ENCODE results near the gene COL5A1.

COL5A1 gene

DNA sequence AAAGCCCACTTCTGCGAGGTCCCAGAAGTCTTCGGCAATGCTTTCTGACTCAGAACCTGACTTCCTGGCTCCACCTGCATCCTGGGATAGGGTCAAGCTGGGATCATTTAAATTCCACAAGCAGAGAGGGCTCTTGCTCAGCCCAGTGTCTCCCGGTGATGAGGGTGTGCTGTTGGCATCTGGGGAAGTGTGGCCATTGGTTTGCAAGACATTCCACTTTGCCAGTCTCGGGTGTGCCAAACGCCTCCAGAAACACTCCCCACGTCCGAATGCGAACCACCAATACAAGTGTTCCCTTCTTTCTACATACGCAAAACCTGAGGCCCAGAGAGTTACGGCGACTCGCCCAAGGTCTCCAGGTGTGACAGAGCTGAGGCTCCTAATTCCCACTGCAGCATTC is 195.9 kb downstream of the COL5A1 start:
- H3K36me3 ChIP-seq (ENCODE audit: insufficient read depth, low read length) = peaks cover under 1% of the 10 kb centered on the region; the same call in 1 of the 2 replicates
- TF ChIP-seq POLR2AphosphoS5 (IDR thresholded peaks at IDR 0.05; ENCODE audit: borderline replicate concordance, low read depth, low read length) (no peak), EZH2 (IDR thresholded peaks at IDR 0.05) (no peak), FOXP2 (optimal IDR thresholded peaks at IDR 0.05; ENCODE audit: control extremely low read depth, extremely low read length, insufficient read depth) (no peak)

DNA sequence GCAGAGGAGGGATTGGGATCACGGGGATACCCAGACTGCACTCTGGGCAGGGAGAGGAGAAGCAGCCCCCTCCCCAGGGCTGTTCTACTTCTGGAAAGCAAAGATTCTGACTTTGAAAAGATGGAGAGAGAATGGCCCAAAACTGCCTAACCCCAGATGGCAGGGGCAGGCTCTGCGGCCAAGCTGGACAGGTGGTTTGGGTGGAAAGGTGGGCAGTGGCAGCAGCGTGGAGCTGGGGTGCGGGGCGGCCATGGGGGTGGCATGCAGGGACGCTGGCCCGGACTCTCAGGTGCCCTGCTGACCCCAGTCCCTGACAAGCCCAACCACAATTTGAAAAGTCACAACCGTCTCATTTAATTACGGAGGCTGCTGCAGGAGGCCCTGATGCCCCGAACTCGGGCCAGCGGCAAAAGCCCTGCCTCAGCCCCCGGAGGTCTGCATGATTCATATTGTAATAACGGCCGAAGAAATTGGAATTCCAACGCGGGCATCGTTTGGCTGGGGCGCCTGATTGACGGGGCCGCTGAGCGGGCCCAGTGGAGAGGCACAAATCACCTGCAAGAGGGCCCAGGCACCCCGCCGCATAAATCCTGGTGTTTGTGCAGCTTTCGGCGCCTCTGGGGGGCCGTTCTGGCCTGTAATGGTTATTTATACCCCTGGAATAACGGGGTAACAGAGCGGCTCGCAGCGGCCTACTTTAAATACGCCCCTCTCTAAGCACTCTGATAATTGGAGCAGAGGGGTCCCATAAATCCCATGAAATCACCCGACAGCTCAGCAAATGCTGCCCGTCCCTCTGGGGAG is 197.2 kb downstream of the COL5A1 start:
- peaks cover 3% of the 10 kb centered on the region; the same call in 1 of the 2 replicates for H3K36me3 ChIP-seq (ENCODE audit: insufficient read depth, low read length)

More for the DNA sequence above, 195.9 kb downstream of the COL5A1 start:
- no peaks in the 10 kb centered on the region for H3K9me3 ChIP-seq (ENCODE audit: low read depth, low read length)
- H3K27ac ChIP-seq = no peak overlapping the region
- H3K4me3 ChIP-seq = no peak overlapping the region
- no peak overlapping the region for H3K9ac ChIP-seq (ENCODE audit: insufficient read length)
- DNase-seq (ENCODE audit: low read depth, low spot score) = no peak

DNA sequence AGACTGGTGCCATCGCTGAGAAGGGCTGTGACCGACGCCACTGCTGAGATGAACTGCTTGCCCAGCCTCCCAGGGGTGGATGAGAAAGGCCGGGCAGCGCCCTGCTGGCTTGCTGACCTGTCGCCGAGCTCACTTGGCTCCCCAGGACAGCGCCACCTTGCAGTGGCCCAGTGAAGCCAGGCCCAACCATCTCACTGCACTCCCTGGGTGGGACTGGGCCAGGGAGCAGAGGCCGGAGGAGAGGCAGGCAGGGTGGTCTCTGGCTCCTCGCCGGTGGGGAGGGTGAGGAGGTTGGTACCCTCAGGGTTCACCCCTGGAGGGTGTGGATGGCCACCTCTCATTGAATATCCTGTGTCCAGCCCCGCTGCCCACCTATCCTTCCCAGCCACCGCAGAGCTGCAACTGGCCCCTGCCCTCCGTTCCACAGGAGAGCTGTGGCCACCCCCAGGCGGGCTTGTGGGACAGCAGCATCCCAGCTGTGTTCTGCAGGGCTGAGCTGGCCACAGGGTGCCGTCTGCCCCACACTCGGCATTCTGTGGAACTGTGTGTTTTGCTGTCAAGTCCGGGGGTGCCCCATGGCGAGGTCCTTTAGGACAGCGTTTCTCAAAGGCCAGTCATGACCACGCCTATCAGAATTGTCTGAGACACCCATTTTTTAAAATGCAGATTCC is 198.0 kb downstream of the COL5A1 start:
- Histone ChIP-seq H3K9me3 (ENCODE audit: low read depth, low read length) (no peaks in the 10 kb centered on the region), H3K4me3 (no peak overlapping the region), H3K9ac (ENCODE audit: insufficient read length) (no peak overlapping the region), H3K36me3 (ENCODE audit: insufficient read depth, low read length) (peaks cover 3% of the 10 kb centered on the region; the same call in 1 of the 2 replicates), H3K27ac (no peak overlapping the region)
- no peak for DNase-seq (ENCODE audit: low read depth, low spot score)
- TF ChIP-seq EZH2 (IDR thresholded peaks at IDR 0.05) = no peak
- no peak for TF ChIP-seq POLR2AphosphoS5 (IDR thresholded peaks at IDR 0.05; ENCODE audit: borderline replicate concordance, low read depth, low read length)

More for the DNA sequence above, 197.2 kb downstream of the COL5A1 start:
- Histone ChIP-seq H3K27ac (no peak overlapping the region), H3K9ac (ENCODE audit: insufficient read length) (no peak overlapping the region), H3K4me3 (no peak overlapping the region), H3K9me3 (ENCODE audit: low read depth, low read length) (no peaks in the 10 kb centered on the region)
- no peak for DNase-seq (ENCODE audit: low read depth, low spot score)
- TF ChIP-seq EZH2 (IDR thresholded peaks at IDR 0.05) = no peak
- TF ChIP-seq FOXP2 (optimal IDR thresholded peaks at IDR 0.05; ENCODE audit: control extremely low read depth, extremely low read length, insufficient read depth) = no peak

DNA sequence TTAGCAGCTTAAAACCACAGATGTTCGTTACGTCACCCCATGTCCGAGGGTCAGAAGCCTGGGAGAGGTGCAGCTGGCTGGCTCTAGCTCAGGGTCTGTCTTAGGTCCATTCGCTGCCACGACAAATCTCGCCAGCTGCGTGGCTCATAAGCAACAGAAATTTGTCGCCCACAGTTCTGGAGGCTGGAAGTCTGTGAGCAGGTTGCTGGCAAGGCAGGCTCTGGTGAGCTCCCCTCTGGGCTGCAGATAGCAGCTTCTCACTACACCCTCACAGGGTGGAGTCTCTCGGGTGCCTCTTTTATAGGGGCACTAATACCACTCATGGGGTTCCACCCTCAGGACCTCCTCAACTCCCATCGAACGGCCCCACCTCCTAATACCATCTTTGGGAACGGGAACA is 198.9 kb downstream of the COL5A1 start:
- Histone ChIP-seq H3K36me3 (ENCODE audit: insufficient read depth, low read length) (peaks cover 3% of the 10 kb centered on the region; the same call in 1 of the 2 replicates), H3K4me3 (no peak overlapping the region)

DNA sequence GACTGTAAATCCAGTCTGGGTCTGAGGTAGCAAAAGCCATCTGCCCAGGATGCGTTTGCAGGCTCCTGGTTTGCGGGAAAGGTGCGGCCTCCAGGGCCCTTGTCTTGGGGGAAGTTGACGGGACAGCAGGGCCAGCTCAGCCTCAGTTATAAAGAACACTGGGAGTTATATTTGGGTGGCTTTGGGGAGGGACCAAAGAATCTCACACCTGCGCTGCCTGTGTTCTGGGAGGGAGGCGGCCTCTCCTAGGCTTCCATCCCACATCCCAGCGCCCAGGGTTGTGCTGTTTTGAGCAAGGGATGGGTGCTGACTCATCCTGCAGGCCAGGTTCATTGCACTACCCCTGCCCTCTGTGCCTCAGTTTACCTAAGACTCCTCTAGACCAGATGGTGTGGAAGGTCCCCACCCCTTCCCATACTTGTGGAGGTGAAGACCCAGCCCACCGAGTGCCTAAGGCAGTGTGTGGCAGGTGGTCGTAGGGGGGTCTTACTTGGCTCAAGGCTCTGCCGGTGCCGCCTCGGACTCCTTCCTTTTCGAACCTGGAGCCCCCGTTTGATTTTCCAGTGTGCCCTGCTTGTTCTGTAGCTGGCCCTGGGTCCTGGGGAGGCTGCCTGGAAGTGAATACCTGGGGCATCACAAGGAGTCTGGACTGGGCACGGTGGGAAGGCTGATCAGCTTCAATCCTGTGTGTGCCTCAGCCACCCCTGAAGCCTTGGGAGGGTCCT is 199.7 kb downstream of the COL5A1 start:
- H3K4me3 ChIP-seq = no peak overlapping the region
- H3K9ac ChIP-seq (ENCODE audit: insufficient read length) = no peak overlapping the region
- H3K27ac ChIP-seq = no peak overlapping the region
- H3K9me3 ChIP-seq (ENCODE audit: low read depth, low read length) = no peaks in the 10 kb centered on the region
- no peak for TF ChIP-seq FOXP2 (optimal IDR thresholded peaks at IDR 0.05; ENCODE audit: control extremely low read depth, extremely low read length, insufficient read depth)
- TF ChIP-seq POLR2AphosphoS5 (IDR thresholded peaks at IDR 0.05; ENCODE audit: borderline replicate concordance, low read depth, low read length) = no peak
- no peak for TF ChIP-seq EZH2 (IDR thresholded peaks at IDR 0.05)
- H3K36me3 ChIP-seq (ENCODE audit: insufficient read depth, low read length) = peaks cover 3% of the 10 kb centered on the region; the same call in 1 of the 2 replicates
- DNase-seq (ENCODE audit: low read depth, low spot score) = no peak

More for the DNA sequence above, 198.9 kb downstream of the COL5A1 start:
- no peak for TF ChIP-seq POLR2AphosphoS5 (IDR thresholded peaks at IDR 0.05; ENCODE audit: borderline replicate concordance, low read depth, low read length)
- no peak for TF ChIP-seq FOXP2 (optimal IDR thresholded peaks at IDR 0.05; ENCODE audit: control extremely low read depth, extremely low read length, insufficient read depth)
- no peak for TF ChIP-seq EZH2 (IDR thresholded peaks at IDR 0.05)
- no peak for DNase-seq (ENCODE audit: low read depth, low spot score)
- Histone ChIP-seq H3K27ac (no peak overlapping the region), H3K9me3 (ENCODE audit: low read depth, low read length) (no peaks in the 10 kb centered on the region), H3K9ac (ENCODE audit: insufficient read length) (no peak overlapping the region)

DNA sequence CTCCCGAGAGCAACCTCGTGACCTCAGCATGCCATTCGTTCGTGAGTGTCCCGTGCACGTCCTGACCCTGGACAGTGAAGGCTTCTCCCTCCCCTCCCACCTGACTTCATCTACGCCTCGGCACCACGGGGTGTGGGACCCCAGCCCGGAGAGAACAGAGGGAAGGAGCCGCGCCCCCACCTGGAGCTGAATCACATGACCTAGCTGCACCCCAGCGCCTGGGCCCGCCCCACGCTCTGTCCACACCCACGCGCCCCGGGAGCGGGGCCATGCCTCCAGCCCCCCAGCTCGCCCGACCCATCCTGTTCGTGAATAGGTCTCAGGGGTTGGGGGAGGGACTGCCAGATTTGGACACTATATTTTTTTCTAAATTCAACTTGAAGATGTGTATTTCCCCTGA is 200.7 kb downstream of the COL5A1 start:
- H3K4me3 ChIP-seq = no peak overlapping the region
- peaks cover 3% of the 10 kb centered on the region; the same call in 1 of the 2 replicates for H3K36me3 ChIP-seq (ENCODE audit: insufficient read depth, low read length)
- H3K9ac ChIP-seq (ENCODE audit: insufficient read length) = no peak overlapping the region
- H3K27ac ChIP-seq = no peak overlapping the region
- DNase-seq (ENCODE audit: low read depth, low spot score) = no peak
- H3K9me3 ChIP-seq (ENCODE audit: low read depth, low read length) = no peaks in the 10 kb centered on the region
- no peak for TF ChIP-seq EZH2 (IDR thresholded peaks at IDR 0.05)
- TF ChIP-seq FOXP2 (optimal IDR thresholded peaks at IDR 0.05; ENCODE audit: control extremely low read depth, extremely low read length, insufficient read depth) = no peak
- TF ChIP-seq POLR2AphosphoS5 (IDR thresholded peaks at IDR 0.05; ENCODE audit: borderline replicate concordance, low read depth, low read length) = no peak

DNA sequence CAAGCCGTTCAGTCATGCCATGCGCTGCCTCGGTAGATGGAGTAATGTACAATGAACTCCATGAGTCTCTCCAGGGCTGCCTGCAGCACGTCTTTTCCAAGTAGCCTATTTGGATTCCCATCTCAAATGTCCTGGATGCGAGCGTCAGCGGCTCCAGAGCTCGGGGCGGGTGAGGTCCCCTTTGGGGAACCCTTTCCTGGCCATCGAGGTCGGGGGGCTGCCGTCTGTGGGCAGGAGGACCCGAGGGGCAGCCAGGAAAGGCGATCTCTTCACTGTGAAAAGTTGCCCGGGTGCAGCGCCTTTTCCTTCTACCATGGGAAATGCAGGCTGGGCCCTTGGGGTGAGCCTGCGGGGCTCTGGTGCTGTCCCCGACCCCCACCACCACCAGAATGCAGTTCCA is 202.1 kb downstream of the COL5A1 start:
- Histone ChIP-seq H3K36me3 (ENCODE audit: insufficient read depth, low read length) (peaks cover 3% of the 10 kb centered on the region; the same call in 1 of the 2 replicates), H3K9ac (ENCODE audit: insufficient read length) (no peak overlapping the region), H3K4me3 (no peak overlapping the region), H3K27ac (no peak overlapping the region), H3K9me3 (ENCODE audit: low read depth, low read length) (no peaks in the 10 kb centered on the region)
- no peak for DNase-seq (ENCODE audit: low read depth, low spot score)
- no peak for TF ChIP-seq EZH2 (IDR thresholded peaks at IDR 0.05)
- TF ChIP-seq FOXP2 (optimal IDR thresholded peaks at IDR 0.05; ENCODE audit: control extremely low read depth, extremely low read length, insufficient read depth) = no peak
- no peak for TF ChIP-seq POLR2AphosphoS5 (IDR thresholded peaks at IDR 0.05; ENCODE audit: borderline replicate concordance, low read depth, low read length)

DNA sequence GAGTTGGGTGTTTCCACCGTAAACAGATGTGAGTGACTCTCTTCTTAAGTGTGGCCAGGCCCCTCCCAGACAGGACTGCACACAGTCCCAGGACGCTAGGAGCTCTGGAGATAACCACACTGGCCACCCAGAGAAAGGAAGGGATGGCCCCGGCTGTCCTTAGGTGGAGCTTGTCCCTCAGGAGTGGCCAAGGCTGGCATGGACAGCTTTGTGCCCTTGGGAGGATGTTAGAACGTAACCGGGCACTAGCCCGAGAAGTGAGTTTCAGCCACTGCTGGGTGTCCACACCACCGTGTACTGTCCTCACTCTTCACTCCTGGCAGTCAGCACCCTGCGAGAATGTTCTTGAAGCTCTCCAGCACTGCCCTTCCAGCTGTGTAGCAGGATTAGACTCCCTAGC is 203.2 kb downstream of the COL5A1 start:
- Histone ChIP-seq H3K27ac (no peak overlapping the region), H3K9me3 (ENCODE audit: low read depth, low read length) (no peaks in the 10 kb centered on the region), H3K36me3 (ENCODE audit: insufficient read depth, low read length) (peaks cover 3% of the 10 kb centered on the region; the same call in 1 of the 2 replicates), H3K9ac (ENCODE audit: insufficient read length) (no peak overlapping the region), H3K4me3 (no peak overlapping the region)
- no peak for DNase-seq (ENCODE audit: low read depth, low spot score)
- TF ChIP-seq POLR2AphosphoS5 (IDR thresholded peaks at IDR 0.05; ENCODE audit: borderline replicate concordance, low read depth, low read length) (no peak), FOXP2 (optimal IDR thresholded peaks at IDR 0.05; ENCODE audit: control extremely low read depth, extremely low read length, insufficient read depth) (no peak), EZH2 (IDR thresholded peaks at IDR 0.05) (no peak)

Data from SK-N-MC (cell line).